Activated effector memory CD4-positive, alpha-beta T cell treated with Interleukin-2 at 50 U/mL for 16 hours (primary cell): ENCODE results near the gene BCAP29.
A peak's percentile ranks its signal among the peaks of the same experiment; 100 is the strongest.
"Not testable (repeated sequence)": the region's sequence is repeated elsewhere in the genome, so short reads cannot be mapped to it uniquely, and the experiment has no call there.

Experiments
- DNase-seq: peaks from one replicate; pipeline ENCODE4 v3.0.0-alpha.2; 2020

The BCAP29 gene, protein sequence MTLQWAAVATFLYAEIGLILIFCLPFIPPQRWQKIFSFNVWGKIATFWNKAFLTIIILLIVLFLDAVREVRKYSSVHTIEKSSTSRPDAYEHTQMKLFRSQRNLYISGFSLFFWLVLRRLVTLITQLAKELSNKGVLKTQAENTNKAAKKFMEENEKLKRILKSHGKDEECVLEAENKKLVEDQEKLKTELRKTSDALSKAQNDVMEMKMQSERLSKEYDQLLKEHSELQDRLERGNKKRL

DNA sequence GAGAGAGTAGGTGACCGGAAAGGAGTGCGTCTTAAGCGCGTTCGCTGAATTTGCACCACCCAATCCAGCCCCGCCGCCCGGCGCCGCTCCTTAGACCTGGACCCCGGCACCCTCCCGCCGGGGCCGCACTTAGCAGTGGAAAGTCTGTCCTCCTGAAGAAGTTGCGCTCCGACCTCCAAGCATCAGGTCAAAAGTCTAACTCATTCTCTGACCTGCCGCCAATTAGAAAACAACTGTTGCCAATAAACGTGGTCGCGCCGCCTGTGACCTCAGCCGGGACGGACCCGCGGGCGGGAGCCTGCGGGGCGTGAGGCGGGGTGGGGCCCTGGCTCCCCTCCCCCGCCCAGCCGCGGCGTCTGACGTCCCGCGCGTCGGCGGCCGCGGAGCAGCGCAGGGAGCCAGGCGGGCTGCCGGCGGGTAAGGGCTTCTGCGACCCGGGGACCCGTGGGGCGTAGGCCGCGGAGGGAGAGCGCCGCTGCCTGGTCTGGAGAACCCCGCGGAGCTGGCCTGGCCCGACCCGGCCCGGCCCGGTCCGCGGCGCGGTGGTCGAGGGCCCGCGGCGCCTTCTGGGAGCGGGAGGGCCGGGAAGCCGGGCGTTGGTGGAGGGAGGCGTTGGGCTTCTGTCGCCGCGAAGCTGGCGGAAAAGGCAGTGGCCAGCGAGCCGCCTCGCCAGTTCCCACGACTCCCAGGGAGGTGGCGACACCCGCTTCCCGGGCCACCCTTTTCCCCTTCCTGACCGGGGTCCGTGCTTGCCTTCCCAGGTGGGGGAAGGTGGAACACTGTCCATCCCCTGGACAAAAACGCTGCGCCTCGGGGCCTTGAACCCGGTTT lies at the start of gene BCAP29:
Gene BCAP29 (plus strand): TSS at position 362 of the 831 bp plus-strand sequence. CDS start 527 bp downstream, outside the sequence.
- peak; percentile 45 for DNase-seq

DNA sequence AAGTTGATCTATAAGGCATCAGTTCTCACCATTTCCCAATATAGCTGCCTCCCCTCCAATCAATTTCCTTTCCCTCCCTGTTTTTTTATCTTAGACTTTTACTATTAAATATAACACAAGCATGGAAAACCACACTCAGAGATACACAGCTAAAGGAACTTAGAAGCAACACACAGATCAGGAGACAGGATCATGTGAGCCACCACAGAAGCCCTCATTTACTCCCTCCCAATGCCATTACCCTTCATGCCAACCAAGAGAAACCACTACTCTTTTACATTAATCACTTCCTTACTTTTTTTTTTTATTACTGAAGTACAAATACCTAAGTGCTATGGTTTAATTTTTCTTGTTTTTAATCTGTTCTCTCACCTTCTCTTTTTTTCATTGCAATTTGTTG lies 49.3 kb upstream of the BCAP29 start:
- no peak for DNase-seq

DNA sequence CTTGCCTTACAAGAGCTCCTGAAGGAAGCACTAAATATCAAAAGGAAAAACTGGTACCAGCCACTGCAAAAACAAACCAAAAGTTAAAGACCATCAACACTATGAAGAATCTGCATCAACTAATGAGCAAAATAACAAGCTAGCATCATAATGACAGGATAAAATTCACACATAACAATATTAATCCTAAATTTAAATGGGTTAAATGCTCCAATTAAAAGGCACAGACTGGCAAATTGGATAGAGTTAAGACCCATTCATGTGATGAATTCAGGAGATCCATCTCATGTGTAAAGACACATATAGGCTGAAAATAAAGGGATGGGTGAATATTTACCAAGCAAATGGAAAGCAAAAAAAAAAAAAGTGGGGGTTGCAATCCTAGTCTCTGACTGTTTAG lies 45.9 kb upstream of the BCAP29 start:
- no peak for DNase-seq

DNA sequence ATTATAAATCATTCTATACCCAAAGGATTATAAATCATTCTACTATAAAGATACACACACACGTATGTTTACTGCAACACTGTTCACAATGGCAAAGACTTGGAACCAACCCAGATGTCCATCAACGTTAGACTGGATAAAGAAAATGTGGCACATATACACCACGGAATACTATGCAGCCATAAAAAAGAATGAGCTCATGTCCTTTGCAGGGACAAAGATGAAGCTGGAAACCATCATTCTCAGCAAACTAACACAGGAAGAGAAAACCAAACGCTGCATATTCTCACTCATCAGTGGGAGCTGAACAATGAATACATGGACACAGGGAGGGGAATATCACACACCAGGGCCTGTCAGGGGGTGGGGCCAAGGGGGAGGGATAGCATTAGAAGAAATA lies 42.8 kb upstream of the BCAP29 start:
- not testable (repeated sequence) for DNase-seq

DNA sequence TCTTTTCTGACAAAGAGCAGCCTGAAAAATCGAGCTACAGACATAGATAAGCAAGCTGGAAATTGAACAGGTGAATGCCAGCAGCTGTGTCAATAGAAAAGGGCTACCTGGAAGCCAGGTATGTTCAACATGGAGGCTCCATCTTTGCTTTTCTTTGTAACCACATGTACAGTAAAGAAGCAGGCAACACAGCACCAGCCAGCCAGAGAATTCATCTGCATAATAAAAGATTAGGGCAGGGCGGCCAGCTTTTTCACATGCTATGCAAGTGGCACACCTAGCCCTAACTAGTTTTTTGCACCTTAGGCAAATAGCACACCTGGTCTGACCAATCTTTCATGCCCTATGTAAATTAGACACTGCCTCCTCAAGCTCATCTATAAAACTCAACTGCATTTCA lies 42.0 kb upstream of the BCAP29 start:
- no peak for DNase-seq

DNA sequence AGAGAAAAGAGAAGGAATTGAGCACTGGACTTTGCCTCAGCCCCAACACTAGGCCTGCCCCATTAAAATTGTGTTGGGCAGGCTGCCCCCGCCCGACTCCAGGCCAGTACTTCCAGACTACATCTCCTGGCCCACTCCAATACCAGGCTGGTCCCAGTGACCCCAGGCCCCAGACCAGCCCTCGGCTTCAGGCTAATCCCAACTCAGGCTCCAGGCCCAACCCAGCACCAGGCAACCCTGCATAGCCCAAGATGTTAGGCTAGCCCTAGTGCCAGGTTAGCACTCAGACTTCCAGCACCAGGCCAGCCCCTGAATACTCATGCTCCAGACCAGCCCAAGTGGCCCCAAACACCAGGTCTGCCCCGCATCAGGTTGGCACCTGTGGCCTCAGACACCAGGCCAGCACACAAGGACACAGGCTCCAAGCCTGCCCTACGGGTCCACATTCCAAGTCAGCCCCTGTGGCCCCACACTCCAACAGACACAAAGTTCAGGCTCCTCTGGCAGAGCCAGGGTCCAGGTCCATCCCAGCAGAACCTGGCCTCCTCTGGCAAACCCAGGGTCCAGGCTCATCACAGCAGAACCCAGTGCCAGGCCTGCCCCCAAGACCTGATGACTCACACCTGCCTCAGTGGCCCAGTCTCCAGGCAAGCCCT lies 36.6 kb upstream of the BCAP29 start:
- no peak for DNase-seq

DNA sequence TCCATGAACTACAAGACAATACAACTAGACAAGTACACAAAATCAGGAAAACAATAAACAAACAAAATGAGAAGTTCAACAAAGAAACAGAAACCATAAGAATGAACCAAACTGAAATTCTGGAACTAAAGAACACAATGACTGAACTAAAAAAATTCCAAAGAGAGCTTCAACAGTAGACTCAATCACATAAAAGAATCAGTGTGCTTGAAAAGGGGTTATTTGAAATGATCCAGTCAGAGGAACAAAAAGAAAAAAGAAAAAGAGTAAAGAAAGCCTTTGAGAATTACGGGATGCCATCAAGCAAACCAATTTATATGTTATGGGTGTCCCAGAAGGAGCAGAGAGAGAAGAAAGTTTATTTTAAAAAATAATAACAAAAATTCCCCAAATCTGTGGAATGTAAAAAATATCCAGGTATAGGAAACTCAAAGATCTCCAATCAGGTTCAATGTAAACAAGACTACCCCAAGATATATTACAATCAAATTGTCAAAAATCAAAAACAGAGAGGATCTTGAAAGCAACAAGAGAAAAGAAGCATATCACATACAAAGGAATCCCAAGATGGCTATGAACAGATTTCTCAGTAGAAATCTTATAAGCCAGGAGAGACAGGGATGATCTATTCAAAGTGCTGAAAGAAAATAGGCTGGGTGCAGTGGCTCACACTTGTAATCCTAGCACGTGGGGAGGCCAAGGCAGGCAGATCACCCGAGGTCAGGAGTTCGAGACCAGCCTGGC lies 35.0 kb upstream of the BCAP29 start:
- no peak for DNase-seq

DNA sequence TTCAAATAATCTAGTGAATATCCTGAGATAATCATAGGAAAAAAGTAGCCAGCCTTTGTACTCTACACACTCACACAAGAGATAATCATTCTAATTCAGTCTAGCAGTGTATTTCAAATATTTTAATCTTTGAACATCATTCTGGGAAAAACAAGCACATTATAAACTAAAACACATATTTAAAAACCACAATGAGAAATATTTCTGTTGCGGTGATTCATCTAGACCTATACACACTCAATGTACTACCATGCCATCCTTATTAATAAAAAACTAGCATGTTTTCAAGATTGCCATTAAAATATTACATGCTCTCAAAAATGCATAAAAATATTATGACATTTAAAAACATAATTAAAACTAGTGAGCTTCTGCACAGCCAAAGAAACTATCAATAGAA lies 28.1 kb upstream of the BCAP29 start:
- no peak for DNase-seq

DNA sequence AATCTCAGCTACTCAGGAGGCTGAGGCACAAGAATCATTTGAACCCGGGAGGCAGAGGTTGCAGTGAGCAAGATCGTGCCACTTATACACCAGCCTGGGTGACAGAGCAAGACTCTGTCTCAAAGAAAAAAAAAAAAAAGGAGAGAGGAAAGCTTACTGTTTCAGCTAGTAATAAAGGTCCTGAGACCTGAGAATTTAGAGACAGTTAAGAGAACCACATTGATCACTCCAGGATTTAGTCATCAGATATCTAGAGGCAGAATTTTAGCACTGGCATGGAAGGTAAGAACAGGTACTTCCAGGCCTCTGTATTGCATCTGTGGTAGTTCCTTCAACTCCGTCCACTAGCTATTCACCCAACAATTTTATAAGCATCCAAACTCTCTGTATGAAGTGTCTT lies 24.2 kb upstream of the BCAP29 start:
- no peak for DNase-seq

DNA sequence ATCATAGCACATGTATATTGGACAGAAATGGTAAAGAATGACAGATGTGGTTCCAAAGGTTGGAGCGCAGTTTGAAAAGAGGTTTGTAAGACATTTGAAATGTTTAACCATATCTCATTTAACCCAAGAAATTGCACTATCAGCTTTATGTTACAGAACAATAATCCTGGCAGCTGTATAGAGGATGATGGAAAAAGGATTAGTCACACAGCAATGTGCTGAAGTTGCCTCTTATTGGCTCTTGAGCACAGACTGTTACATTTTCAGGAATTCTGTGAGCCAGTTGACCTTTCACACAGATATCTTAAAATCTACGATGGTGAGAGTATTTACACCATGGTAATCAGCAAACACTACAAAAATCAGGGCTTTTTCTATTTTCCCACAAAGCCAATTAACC lies 20.2 kb upstream of the BCAP29 start:
- no peak for DNase-seq

DNA sequence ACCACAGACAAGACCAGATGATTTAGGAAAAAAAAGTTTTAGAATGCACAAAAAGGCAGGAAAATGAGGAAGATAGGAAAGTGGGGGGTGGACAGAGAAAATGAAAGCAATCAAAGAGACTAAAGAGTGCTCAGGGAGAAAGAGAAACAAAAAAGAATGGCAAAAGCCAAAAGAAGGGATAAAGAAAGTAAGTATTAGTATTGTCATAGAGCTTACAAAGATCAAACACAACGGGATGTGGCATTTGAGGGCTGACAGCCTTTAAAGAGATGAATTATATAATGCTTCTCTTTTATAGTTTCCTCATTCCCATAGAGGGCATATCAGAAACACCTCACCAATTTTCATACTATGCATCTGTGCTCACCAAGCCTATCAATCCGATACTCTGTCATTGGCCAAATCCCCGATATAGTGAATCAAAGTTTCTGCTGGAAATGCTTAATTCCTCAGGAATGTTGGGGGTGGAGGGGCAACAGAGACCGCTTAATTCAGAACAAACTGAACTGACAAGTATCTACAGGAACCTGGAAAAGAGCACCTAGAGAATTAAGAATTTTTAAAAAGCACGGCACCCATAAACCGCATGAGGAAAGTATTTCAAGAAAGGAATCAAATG lies 19.0 kb upstream of the BCAP29 start:
- DNase-seq = no peak

DNA sequence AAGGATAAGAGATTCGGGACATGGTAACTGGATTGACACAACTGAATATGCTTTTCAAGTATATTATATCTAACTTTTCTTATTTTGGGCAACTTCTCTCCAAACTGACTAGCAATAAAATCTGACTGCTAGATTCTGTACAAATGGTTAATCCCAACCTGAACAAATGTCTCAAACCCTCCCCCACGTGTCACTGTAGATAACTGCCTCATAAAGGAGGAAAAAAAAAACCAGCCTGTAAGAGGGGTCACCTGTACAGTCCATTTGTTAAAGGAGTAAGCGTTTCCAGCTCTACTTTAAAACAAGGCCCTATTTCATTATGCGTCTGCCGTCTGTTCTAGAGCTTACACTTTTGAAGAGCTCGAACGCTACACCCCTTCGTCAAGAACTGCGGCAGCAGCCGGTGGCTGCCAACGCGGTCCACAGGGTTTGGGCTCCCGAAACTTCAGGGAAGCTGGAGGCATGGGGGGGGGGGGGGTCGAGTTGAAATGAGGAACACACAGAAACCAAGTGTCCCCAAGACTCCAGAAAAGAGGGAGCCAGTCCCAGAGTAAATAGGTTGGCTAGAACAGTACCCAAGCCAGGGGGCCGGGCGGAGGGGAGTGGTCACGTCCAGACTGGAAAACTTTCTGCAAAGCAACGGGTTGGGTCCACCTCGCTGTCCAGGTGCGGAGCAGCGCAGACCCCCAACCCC lies 16.8 kb upstream of the BCAP29 start:
- no peak for DNase-seq

DNA sequence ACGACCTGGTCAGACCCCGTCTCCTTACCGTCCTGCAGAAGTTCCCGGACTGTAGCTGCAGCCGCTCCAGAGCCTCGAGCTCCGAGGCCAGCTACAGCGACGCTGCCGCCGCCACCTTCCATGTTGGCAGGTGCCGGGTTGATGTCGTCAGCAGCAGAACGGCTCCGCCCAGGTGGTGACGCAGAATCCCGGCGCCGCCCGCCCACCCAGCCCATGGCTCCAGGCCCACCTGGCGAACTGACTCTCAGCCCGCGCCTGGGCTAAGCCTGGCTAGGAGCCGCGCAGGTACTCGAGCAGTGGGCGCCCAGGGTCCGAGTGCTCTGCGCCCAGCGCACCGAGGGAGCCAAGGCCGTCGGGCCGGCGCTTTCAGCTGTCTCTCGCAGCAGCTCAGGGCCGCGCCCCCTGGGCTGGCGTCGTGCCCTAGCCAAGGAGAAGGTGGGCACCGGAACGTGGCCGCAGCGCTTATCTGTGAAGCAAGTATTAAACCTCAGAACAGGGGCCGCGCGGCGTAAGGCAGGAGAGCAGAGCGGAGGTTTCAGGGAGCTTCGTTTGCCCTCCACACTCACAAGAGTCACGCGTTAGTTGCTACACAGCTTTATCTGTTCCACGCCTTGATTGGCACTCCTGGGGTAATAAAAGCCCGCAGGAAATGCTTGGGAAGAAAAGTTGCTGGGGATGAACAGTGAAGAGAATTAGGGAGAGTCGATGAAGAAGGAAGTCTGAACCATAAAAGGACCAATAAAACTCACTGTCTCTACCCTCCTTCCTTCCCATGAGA lies 16.1 kb upstream of the BCAP29 start, which contains the start of the genes COG5 and DUS4L:
Gene COG5 (minus strand): TSS at position 146 of the 778 bp plus-strand sequence. CDS start 24 bp downstream, at position 122.
Gene DUS4L (plus strand): TSS at position 197 of the 778 bp plus-strand sequence. CDS start 3,100 bp downstream, outside the sequence.
- DNase-seq = peak; percentile 76

DNA sequence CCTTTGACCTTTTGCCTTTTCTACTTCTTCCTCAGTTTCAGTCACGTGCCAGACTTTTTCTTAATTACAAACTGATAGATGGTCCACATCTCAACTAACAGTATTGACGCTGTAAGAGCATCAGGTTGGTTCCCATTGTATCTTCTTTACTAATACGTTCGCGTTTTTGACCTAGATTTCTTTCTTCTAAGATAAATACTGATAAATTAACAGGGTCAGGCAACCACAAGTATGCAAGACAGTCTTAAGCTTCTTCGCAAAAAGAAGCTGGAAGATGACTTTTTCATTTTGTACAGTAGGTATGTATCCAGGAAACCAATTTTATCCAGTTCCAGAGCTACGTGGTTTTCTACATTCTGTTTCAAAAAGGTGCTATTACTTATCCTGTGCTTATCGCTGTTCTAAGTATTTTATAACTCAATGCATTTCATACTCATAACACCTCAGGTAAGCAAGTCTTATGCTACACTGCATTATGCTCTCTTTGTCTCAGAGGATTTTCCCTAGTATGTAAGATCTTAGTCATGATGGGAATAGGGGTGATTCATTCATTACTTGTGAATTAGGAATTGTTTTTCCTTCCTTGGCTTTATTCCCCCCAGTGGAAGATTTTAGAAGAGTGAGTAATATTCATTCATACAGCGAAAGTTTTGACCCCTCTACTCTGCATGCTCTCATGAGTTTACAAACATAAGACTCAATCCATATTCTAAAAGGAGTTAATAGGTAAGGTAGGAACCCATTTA lies 15.3 kb upstream of the BCAP29 start:
- no peak for DNase-seq

DNA sequence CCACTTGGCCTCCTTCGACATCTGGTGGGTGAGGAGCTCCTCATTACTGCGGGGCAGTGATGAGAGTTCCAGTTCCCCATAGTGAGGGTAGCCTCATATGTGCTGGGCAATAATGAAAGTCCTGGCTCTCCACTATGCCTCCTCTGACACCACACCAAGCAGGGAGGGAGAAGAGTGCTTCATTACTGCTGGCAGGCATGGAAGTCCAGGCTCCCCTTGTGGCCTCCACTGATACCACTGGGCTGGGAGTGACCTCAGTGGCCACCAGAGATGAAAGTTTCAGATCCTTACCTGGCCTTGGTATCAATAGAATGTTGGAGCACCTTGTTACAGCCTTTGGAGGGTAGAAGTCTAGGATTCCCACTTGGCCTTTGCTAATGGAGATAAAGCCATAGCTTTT lies 9.7 kb upstream of the BCAP29 start:
- no peak for DNase-seq

DNA sequence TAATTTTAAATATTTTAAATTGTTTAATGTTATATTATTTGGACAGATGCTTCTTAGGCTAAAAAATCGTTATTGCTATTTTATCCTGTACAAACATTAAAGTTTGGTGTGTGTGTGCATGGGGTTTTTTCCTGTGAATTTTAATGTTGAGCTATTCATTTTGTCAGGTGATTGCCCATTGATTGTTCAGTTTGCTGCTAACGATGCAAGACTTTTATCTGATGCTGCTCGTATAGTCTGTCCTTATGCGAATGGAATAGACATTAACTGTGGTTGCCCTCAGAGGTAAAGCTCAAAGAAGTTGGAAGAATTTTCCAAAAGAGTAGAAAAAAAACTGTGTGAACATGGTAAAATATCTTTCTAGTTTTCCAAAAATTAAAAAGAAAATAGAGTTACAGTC lies 6.5 kb upstream of the BCAP29 start:
- DNase-seq = no peak

DNA sequence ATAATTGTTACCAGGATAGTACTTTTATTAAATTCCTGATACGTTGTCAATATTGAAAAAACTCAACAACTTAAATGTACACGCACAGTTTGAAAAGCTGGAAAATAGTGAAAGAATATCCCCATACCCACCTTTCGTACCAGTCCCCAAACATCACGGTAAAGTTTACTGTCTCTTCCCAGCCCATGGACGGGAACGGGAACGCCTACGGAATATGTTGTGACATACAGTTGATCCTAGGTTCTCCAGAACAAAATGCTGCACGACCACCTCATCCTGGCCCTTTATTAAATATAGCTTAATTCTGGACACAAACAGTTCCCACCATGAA lies 527 bp upstream of the BCAP29 start:
- no peak for DNase-seq

DNA sequence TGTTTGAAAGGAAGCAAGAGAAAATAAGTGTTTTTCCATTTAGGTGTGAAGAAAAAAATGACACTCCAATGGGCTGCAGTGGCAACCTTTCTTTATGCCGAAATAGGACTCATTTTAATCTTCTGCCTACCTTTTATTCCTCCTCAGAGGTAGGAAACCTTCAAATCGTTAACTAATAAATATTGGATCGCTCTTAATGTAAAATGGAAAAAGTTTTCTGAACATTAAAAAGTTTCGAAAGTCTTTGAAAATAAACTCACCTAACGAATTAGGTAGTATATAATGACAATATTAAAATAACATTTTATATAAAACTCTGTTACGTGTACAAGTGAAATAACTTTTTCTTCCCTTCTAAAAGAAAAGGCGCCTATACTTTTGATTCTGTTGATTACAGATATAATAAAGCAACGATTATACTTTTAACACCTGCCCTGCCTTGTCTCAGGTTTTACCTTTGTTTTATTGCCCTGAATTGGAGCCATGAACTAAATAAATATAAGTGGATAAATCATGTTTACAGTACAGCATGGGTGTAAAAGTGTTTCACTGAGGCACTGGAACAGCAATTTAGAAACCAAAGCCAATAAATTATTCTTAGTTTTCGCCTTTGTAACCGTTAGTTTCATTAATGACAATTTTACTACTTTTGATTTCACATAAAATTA lies 804 bp downstream of the BCAP29 start:
- DNase-seq = no peak

DNA sequence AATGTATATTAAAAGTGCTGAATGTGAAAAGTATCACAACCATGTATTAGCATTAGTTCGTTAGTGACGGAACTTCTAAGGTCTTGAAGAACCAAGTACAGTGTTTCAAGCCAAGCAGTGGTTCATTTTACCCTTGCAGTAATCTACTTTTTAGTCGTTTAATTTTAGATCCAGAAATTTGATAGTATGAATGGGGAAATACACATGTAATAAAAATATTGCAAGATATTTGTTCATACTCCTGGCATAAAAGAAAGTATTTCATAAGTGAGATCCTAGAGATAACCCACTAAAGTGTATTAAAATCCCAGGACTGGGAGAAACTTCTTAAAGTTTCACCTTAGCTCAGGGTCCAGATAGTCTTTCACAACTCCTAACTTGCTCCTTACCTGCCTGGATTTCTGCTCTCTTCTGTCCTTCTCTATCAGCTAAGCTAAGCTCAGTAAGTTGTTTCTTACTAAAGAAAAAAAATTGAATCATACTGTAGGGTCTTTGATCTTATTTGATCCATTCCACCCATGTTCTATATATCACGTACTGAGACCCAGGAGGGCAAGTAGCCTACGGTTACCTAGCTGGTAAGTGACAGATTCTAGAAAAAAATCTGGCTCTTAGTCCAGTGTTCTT lies 1.5 kb downstream of the BCAP29 start:
- no peak for DNase-seq
